Mesenchymal stem cell (in vitro differentiated cells and primary cell): ENCODE measurements around the gene ZNF580.

Experiments used
- DNase-seq: peaks from one replicate; pipeline ENCODE4 v3.0.0-alpha.2; 2013
- H2AFZ ChIP-seq: one replicate; pipeline ENCODE4 v1.6.1; 2013; ENCODE audit warnings: low read depth, mild to moderate bottlenecking, control low read depth, inconsistent platforms, low read length, moderate library complexity
- H2AK5ac ChIP-seq: 2 replicates; pipeline ENCODE4 v1.6.1; 2013; ENCODE audit warnings: low read length, moderate library complexity, mild to moderate bottlenecking, inconsistent platforms; ENCODE audit not compliant: severe bottlenecking
- H2BK120ac ChIP-seq: one replicate; pipeline ENCODE4 v1.6.1; 2013; ENCODE audit warnings: low read depth, mild to moderate bottlenecking, inconsistent platforms, low read length, moderate library complexity
- H2BK12ac ChIP-seq, 2 experiments: one replicate each; pipeline ENCODE4 v1.6.1; 2013; ENCODE audit warnings: inconsistent platforms in 2 of 2, low read length in 2 of 2, mild to moderate bottlenecking in 2 of 2, moderate library complexity in 2 of 2, control low read depth in 1 of 2
- H2BK15ac ChIP-seq: one replicate; pipeline ENCODE4 v1.6.1; 2013; ENCODE audit warnings: mild to moderate bottlenecking, low read depth, inconsistent platforms; ENCODE audit not compliant: poor library complexity, severe bottlenecking
- H2BK5ac ChIP-seq: 2 replicates; pipeline ENCODE4 v1.6.1; 2013; ENCODE audit warnings: low read depth, mild to moderate bottlenecking, low read length, control low read depth, inconsistent platforms; ENCODE audit not compliant: poor library complexity, severe bottlenecking
- H3K14ac ChIP-seq, 2 experiments: one replicate each; pipeline ENCODE4 v1.6.1; 2013; ENCODE audit warnings: inconsistent platforms in 2 of 2, low read length in 2 of 2, control low read depth in 1 of 2, mild to moderate bottlenecking in 1 of 2, moderate library complexity in 1 of 2
- H3K18ac ChIP-seq, 2 experiments: one replicate each; pipeline ENCODE4 v1.6.1; 2013; ENCODE audit warnings: inconsistent platforms in 2 of 2, low read length in 2 of 2, control low read depth in 1 of 2, low read depth in 1 of 2, mild to moderate bottlenecking in 1 of 2
- H3K23ac ChIP-seq, 2 experiments: one replicate each; pipeline ENCODE4 v1.6.1; 2013; ENCODE audit warnings: inconsistent platforms in 2 of 2, low read length in 2 of 2, mild to moderate bottlenecking in 2 of 2, moderate library complexity in 2 of 2, control low read depth in 1 of 2
- H3K27ac ChIP-seq: 2 replicates; pipeline ENCODE4 v1.5.1; 2013; ENCODE audit warnings: mild to moderate bottlenecking, moderate library complexity, low read length, control low read depth, inconsistent platforms; ENCODE audit not compliant: poor library complexity, severe bottlenecking
- H3K27me3 ChIP-seq, 2 experiments: 2 replicates each; pipeline versions ENCODE4 v1.6.1 to v1.7.0; 2013; ENCODE audit warnings: low read length in 2 of 2, mild to moderate bottlenecking in 2 of 2, moderate library complexity in 2 of 2, control low read depth in 1 of 2, inconsistent platforms in 1 of 2; ENCODE audit not compliant: control insufficient read depth in 1 of 2, insufficient read depth in 1 of 2
- H3K36me3 ChIP-seq, 2 experiments: 2 replicates each; pipeline versions ENCODE4 v1.6.1 to v1.7.0; 2013; ENCODE audit warnings: low read length in 2 of 2, control low read depth in 1 of 2, inconsistent platforms in 1 of 2, low read depth in 1 of 2, mild to moderate bottlenecking in 1 of 2; ENCODE audit not compliant: insufficient read depth in 2 of 2, control insufficient read depth in 1 of 2
- H3K4ac ChIP-seq, 2 experiments: one replicate each; pipeline ENCODE4 v1.6.1; 2013; ENCODE audit warnings: inconsistent platforms in 2 of 2, low read length in 2 of 2, mild to moderate bottlenecking in 2 of 2, moderate library complexity in 2 of 2, control low read depth in 1 of 2, low read depth in 1 of 2
- H3K4me1 ChIP-seq: 2 replicates; pipeline ENCODE4 v1.6.1; 2013; ENCODE audit warnings: low read depth, low read length, control low read depth; ENCODE audit not compliant: control insufficient read depth, insufficient read depth
- H3K4me2 ChIP-seq: 2 replicates; pipeline ENCODE4 v1.6.1; 2013; ENCODE audit warnings: low read length, mild to moderate bottlenecking, inconsistent platforms; ENCODE audit not compliant: poor library complexity, severe bottlenecking
- H3K4me3 ChIP-seq, 2 experiments: 2 replicates each; pipeline versions ENCODE4 v1.5.1 to v1.7.0; 2013; ENCODE audit warnings: low read length in 2 of 2, mild to moderate bottlenecking in 2 of 2, control low read depth in 1 of 2, low read depth in 1 of 2; ENCODE audit not compliant: insufficient read depth in 1 of 2
- H3K79me1 ChIP-seq: replicated peaks from 2 replicates; pipeline ENCODE4 v1.6.1; 2013; ENCODE audit warnings: mild to moderate bottlenecking, control low read depth, low read length, inconsistent platforms; ENCODE audit not compliant: poor library complexity, severe bottlenecking
- H3K9ac ChIP-seq: 2 replicates; pipeline ENCODE4 v1.7.0; 2013; ENCODE audit warnings: mild to moderate bottlenecking, low read length, moderate library complexity
- H3K9me3 ChIP-seq: 2 replicates; pipeline ENCODE4 v1.7.0; 2013; ENCODE audit warnings: mild to moderate bottlenecking, low read length; ENCODE audit not compliant: control insufficient read depth
- H4K8ac ChIP-seq: one replicate; pipeline ENCODE4 v1.6.1; 2013; ENCODE audit warnings: inconsistent platforms, mild to moderate bottlenecking, low read length, moderate library complexity
- H4K91ac ChIP-seq: one replicate; pipeline ENCODE4 v1.6.1; 2013; ENCODE audit warnings: mild to moderate bottlenecking, low read length, inconsistent platforms
- WGBS: methylation state at CpG from one replicate; pipeline ENCODE4 v1.1.7; 2013; ENCODE audit warnings: mixed read lengths; 5-methylcytosine and 5-hydroxymethylcytosine counted together

ZNF580 gene

DNA sequence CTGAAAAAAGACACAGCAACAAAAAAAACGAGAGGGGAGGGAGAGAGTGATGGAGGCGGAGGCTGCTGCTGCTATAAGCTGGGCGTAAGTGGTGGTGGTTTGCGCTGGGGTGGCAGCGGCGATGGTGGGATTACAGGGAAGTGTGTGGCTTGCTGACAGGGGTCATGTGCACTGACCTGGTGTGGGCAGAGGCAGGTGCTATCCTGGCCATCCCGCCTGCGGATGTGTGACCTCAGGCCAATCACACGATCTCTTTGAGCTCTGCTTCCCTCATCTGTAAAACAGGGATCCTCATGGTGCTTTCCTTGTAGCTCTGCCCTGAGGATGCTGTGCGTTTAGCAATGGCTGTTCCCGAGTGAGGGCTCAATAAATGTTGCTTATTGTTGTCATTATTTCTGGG lies 3.3 kb upstream of the ZNF580 start:
- peaks cover 15% of the 10 kb centered on the region for H3K79me1 ChIP-seq
- H3K9ac ChIP-seq = no peak overlapping the region
- H3K14ac ChIP-seq = no peak overlapping the region
- no peak overlapping the region for H2BK5ac ChIP-seq
- no peaks in the 10 kb centered on the region for H3K9me3 ChIP-seq
- H3K36me3 ChIP-seq = peaks cover 11 to 12% of the 10 kb centered on the region in 2 experiments
- H3K23ac ChIP-seq = no peak overlapping the region
- no peak overlapping the region for H2AFZ ChIP-seq
- H3K27ac ChIP-seq = no peak overlapping the region
- H2AK5ac ChIP-seq = no peak overlapping the region
- H3K27me3 ChIP-seq = no peaks in the 10 kb centered on the region
- no peak overlapping the region for H3K4me2 ChIP-seq
- DNase-seq = no peak
- peaks cover 34% of the 10 kb centered on the region for H3K4me1 ChIP-seq
- H3K18ac ChIP-seq = no peak overlapping the region
- H2BK120ac ChIP-seq = no peak overlapping the region
- H3K4me3 ChIP-seq = no peak overlapping the region
- 86% methylated on average over 11 of the region's 11 CpGs for WGBS
- no peak overlapping the region for H4K8ac ChIP-seq
- H3K4ac ChIP-seq = no peak overlapping the region
- no peak overlapping the region for H4K91ac ChIP-seq
- no peak overlapping the region for H2BK12ac ChIP-seq
- H2BK15ac ChIP-seq = no peak overlapping the region

DNA sequence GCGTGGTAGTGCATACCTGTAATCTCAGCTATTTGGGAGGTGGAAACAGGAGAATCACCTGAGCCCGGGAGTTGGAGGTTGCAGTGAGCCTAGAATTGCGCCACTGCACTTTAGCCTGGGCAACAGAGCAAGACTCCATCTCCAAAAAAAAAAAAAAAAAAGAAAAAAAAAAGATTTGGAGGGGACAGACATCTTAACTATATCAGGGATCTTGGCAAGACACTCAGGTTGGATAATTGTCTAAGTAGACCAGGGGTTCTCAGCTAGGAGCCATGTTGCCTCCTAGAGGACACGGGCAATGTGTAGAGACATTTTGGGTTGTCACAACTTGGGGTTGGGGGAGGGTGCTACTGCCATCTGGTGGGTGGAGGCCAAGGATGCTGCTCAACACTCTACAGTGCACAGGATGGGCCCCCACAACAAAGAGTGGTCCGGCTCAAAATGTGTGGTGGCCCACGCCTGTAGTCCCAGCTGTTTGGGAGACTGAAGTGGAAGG lies 1.9 kb upstream of the ZNF580 start:
- H2BK120ac ChIP-seq = no peak overlapping the region
- DNase-seq = peak; percentile 63
- H4K8ac ChIP-seq = no peak overlapping the region
- H3K23ac ChIP-seq = no peak overlapping the region
- no peak overlapping the region for H3K18ac ChIP-seq
- peak overlapping the region in 1 of 2 experiments; percentile 15 for H2BK12ac ChIP-seq
- peaks cover 41% of the 10 kb centered on the region for H3K4me1 ChIP-seq
- no peak overlapping the region for H3K27ac ChIP-seq
- no peak overlapping the region for H2BK5ac ChIP-seq
- H3K36me3 ChIP-seq = peaks cover 11 to 15% of the 10 kb centered on the region in 2 experiments
- no peak overlapping the region for H3K4ac ChIP-seq
- H3K9ac ChIP-seq = no peak overlapping the region
- no peaks in the 10 kb centered on the region for H3K27me3 ChIP-seq
- peaks cover 17% of the 10 kb centered on the region for H3K79me1 ChIP-seq
- H3K4me2 ChIP-seq = no peak overlapping the region
- WGBS = 89% methylated on average over 3 of the region's 6 CpGs
- H2BK15ac ChIP-seq = no peak overlapping the region
- H3K4me3 ChIP-seq = no peak overlapping the region
- H4K91ac ChIP-seq = no peak overlapping the region
- no peaks in the 10 kb centered on the region for H3K9me3 ChIP-seq
- H2AK5ac ChIP-seq = no peak overlapping the region
- H2AFZ ChIP-seq = no peak overlapping the region
- no peak overlapping the region for H3K14ac ChIP-seq

DNA sequence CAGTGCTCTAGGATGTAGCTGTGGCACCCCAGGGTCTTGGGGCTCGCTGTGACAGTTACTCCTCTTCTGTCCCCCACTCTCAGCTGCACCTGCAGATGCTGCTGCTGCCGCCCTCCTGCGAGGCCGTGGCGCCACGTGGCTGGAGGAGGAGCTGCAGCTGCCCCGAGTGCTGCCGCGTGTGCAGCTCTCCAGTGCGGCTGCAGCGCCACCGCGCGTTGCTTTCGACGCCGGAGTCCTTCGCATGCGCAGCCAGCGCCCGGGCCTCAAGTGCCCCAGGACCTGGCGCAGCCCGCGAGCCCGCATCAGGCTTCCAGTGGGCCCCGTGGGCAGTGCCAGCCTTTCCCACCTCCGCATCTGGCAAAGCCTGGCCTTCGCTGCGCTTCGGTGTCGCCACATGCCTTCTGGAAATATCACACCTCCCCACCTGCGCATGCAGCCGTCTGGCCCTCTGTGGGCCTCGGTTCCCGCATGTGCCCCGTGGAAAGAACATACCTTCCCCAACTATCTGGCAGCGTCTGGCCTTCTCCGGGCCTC lies 692 bp upstream of the ZNF580 start:
- peak overlapping the region; percentile 65 for H2AFZ ChIP-seq
- peak overlapping the region; percentile 40 to 81 for H3K18ac ChIP-seq
- no peaks in the 10 kb centered on the region for H3K9me3 ChIP-seq
- H3K27ac ChIP-seq = peak overlapping the region; percentile 75
- H3K4me2 ChIP-seq = peak overlapping the region; percentile 77
- peak overlapping the region in 1 of 2 experiments; percentile 68 for H3K14ac ChIP-seq
- H3K36me3 ChIP-seq = peaks cover 18 to 22% of the 10 kb centered on the region in 2 experiments
- H2BK12ac ChIP-seq = peak overlapping the region in 1 of 2 experiments; percentile 51
- H2BK15ac ChIP-seq = no peak overlapping the region
- peak overlapping the region; percentile 66 for H4K91ac ChIP-seq
- H4K8ac ChIP-seq = peak overlapping the region; percentile 47
- H3K4me3 ChIP-seq = peak overlapping the region; percentile 82 to 94
- H2BK120ac ChIP-seq = no peak overlapping the region
- peak overlapping the region; percentile 86 for H3K9ac ChIP-seq
- H3K27me3 ChIP-seq = no peaks in the 10 kb centered on the region
- DNase-seq = peak; percentile 34
- 64% methylated on average over 30 of the region's 38 CpGs for WGBS
- peak overlapping the region; percentile 35 for H2AK5ac ChIP-seq
- H2BK5ac ChIP-seq = no peak overlapping the region
- H3K4ac ChIP-seq = peak overlapping the region; percentile 62 to 79
- H3K4me1 ChIP-seq = peaks cover 47% of the 10 kb centered on the region
- H3K79me1 ChIP-seq = peaks cover 13% of the 10 kb centered on the region
- H3K23ac ChIP-seq = peak overlapping the region in 1 of 2 experiments; percentile 51

DNA sequence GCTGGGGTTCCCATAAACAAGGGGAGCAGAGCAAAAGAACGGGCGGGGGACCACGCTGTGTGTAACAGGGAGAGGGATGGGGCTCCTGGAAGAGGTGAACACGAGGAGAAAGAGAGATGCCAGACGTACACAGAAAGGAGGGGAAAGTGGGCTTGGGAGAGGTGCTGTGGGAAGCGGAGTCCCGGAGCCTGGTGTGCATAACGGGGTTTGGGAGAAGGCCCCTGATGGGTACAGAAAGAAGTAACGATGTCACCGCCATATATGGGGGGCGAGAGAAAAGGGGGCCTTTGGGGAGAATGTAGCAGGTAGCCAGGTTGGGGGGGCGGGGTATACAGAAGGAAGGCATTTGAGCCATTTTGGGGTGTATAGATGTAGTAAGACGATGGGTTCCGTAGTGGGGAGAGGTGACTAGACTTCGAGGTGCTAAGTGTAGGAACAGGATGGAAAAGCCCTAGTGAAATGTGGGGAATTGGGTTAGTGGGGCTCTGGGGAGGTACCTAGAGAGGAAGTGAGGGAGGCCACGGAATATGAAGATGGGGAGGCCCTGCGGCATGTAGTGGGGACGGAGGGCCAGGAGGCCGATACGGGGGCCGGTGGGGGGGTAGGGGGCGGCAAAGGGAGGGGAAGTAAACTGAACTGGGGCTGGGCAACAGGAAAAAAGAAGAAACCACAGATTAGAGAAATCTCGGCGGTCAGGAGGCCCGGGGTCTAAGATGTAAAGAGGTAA lies 787 bp downstream of the ZNF580 start:
- Histone ChIP-seq H3K27me3 (no peaks in the 10 kb centered on the region), H3K4ac (peak overlapping the region; percentile 57 to 92), H2BK5ac (no peak overlapping the region), H3K36me3 (peaks cover 25 to 28% of the 10 kb centered on the region in 2 experiments), H3K23ac (no peak overlapping the region), H3K9ac (peak overlapping the region; percentile 94), H3K4me2 (peak overlapping the region; percentile 100), H3K14ac (peak overlapping the region in 1 of 2 experiments; percentile 57), H2BK12ac (peak overlapping the region; percentile 28 to 35), H3K4me1 (peaks cover 40% of the 10 kb centered on the region), H4K8ac (peak overlapping the region; percentile 90), H3K4me3 (peak overlapping the region; percentile 82 to 94), H2AK5ac (peak overlapping the region; percentile 88), H3K79me1 (peaks cover 10% of the 10 kb centered on the region), H3K9me3 (no peaks in the 10 kb centered on the region), H2BK120ac (peak overlapping the region; percentile 94), H3K18ac (peak overlapping the region; percentile 84 to 93), H2AFZ (no peak overlapping the region), H2BK15ac (peak overlapping the region; percentile 74), H3K27ac (peak overlapping the region; percentile 91), H4K91ac (peak overlapping the region; percentile 18)
- peak; percentile 60 for DNase-seq
- 2% methylated on average over 25 of the region's 25 CpGs for WGBS
